WTC11 (cell line): ENCODE measurements around the gene UBAC2. TPM values are rescaled to one million over a fixed set of nuclear protein-coding genes. Genes with fewer than 3 reads are reported as not detected.

ENCODE experiments used
- ATAC-seq: fragments of 200-7000 bp; cut with Tn5 transposase; 2 replicates; pipeline ENCODE4 v1.10.0; 2021; ENCODE audit warnings: mild to moderate bottlenecking, moderate library complexity
- CTCF ChIA-PET: fragments of 300-600 bp; sonication (Branson Sonifier 250); formaldehyde crosslinking; loops from one replicate; lab custom pipeline; 2021; ENCODE audit warnings: antibody characterized with exemption; lab: Charles Lee
- POLR2A ChIA-PET: fragments of 350-600 bp; sonication (Branson Sonifier 250); formaldehyde crosslinking; loops from one replicate; lab custom pipeline; 2021; ENCODE audit warnings: antibody characterized with exemption; lab: Charles Lee
- DNase-seq: peaks from one replicate; pipeline ENCODE4 v3.0.0; 2021; ENCODE audit warnings: low spot score
- H3K27ac Mint-ChIP-seq: 2 replicates; pipeline ENCODE4 v1.8.0; 2021; ENCODE audit warnings: mixed read lengths
- H3K27me3 Mint-ChIP-seq: 2 replicates; pipeline ENCODE4 v1.8.0; 2021; ENCODE audit warnings: low read depth, mild to moderate bottlenecking, moderate library complexity, mixed read lengths
- H3K36me3 Mint-ChIP-seq: 2 replicates; pipeline ENCODE4 v1.8.0; 2021; ENCODE audit warnings: mixed read lengths
- H3K4me1 Mint-ChIP-seq: 2 replicates; pipeline ENCODE4 v1.8.0; 2022; ENCODE audit warnings: mixed read lengths
- H3K4me3 Mint-ChIP-seq: 2 replicates; pipeline ENCODE4 v1.8.0; 2021; ENCODE audit warnings: mild to moderate bottlenecking, moderate library complexity, mixed read lengths
- H3K9me3 Mint-ChIP-seq: 2 replicates; pipeline ENCODE4 v1.8.0; 2021; ENCODE audit warnings: mixed read lengths
- ATF2 ChIP-seq: sonication (generic); formaldehyde crosslinking; IDR thresholded peaks from 2 replicates; pipeline ENCODE4 v1.8.1; 2022; ENCODE audit warnings: low read depth, missing genetic modification reagents, borderline replicate concordance
- CREM ChIP-seq: sonication (generic); formaldehyde crosslinking; IDR thresholded peaks from 2 replicates; pipeline ENCODE4 v1.8.1; 2022; ENCODE audit warnings: mild to moderate bottlenecking, missing genetic modification reagents, moderate library complexity
- CTCF ChIP-seq: fragments of 200-600 bp; IDR thresholded peaks from 2 replicates; pipeline ENCODE4 v1.8.0; 2022; ENCODE audit warnings: antibody characterized with exemption
- FOXK1 ChIP-seq: sonication (generic); formaldehyde crosslinking; IDR thresholded peaks from 2 replicates; pipeline ENCODE4 v1.8.0; 2022; ENCODE audit warnings: mild to moderate bottlenecking, moderate library complexity, missing genetic modification reagents
- FOXP4 ChIP-seq: sonication (generic); formaldehyde crosslinking; IDR thresholded peaks from 2 replicates; pipeline ENCODE4 v1.8.0; 2022; ENCODE audit warnings: mild to moderate bottlenecking, missing genetic modification reagents
- HMGA2 ChIP-seq: fragments of 250-450 bp; sonication (Bioruptor Pico); IDR thresholded peaks from 2 replicates; pipeline ENCODE4 v1.4.0; 2021; ENCODE audit warnings: mild to moderate bottlenecking, moderate library complexity
- JAZF1 ChIP-seq: fragments of 250-450 bp; sonication (Bioruptor Pico); IDR thresholded peaks from 2 replicates; pipeline ENCODE4 v1.9.0; 2021; ENCODE audit warnings: moderate library complexity, mild to moderate bottlenecking, inconsistent platforms
- NFATC4 ChIP-seq: fragments of 250-450 bp; sonication (Bioruptor Pico); IDR thresholded peaks from 2 replicates; pipeline ENCODE4 v1.9.0; 2021; ENCODE audit warnings: mild to moderate bottlenecking
- NR2C2 ChIP-seq: sonication (generic); formaldehyde crosslinking; IDR thresholded peaks from 2 replicates; pipeline ENCODE4 v1.8.0; 2022; ENCODE audit warnings: mild to moderate bottlenecking, missing genetic modification reagents
- PRDM15 ChIP-seq: sonication (generic); formaldehyde crosslinking; IDR thresholded peaks from 2 replicates; pipeline ENCODE4 v1.8.0; 2022; ENCODE audit warnings: missing genetic modification reagents
- SMAD4 ChIP-seq: sonication (generic); formaldehyde crosslinking; IDR thresholded peaks from 2 replicates; pipeline ENCODE4 v1.8.0; 2022; ENCODE audit warnings: mild to moderate bottlenecking, missing genetic modification reagents
- ZMAT4 ChIP-seq: fragments of 250-450 bp; sonication (Bioruptor Pico); IDR thresholded peaks from 2 replicates; pipeline ENCODE4 v1.9.0; 2021; ENCODE audit warnings: mild to moderate bottlenecking
- ZNF121 ChIP-seq: sonication (generic); formaldehyde crosslinking; IDR thresholded peaks from 2 replicates; pipeline ENCODE4 v1.8.0; 2023; ENCODE audit warnings: missing genetic modification reagents
- ZNF317 ChIP-seq: sonication (generic); formaldehyde crosslinking; IDR thresholded peaks from 2 replicates; pipeline ENCODE4 v1.8.1; 2023; ENCODE audit warnings: low read depth, mild to moderate bottlenecking, moderate library complexity, missing genetic modification reagents, borderline replicate concordance
- ZNF416 ChIP-seq: fragments of 250-450 bp; sonication (Bioruptor Pico); IDR thresholded peaks from 2 replicates; pipeline ENCODE4 v1.9.0; 2021; ENCODE audit warnings: mild to moderate bottlenecking, inconsistent platforms
- ZNF423 ChIP-seq: fragments of 250-450 bp; sonication (Bioruptor Pico); IDR thresholded peaks from 2 replicates; pipeline ENCODE4 v2.1.2; 2022; ENCODE audit warnings: mild to moderate bottlenecking, moderate library complexity
- ZNF512 ChIP-seq: sonication (generic); formaldehyde crosslinking; IDR thresholded peaks from 2 replicates; pipeline ENCODE4 v1.8.1; 2022; ENCODE audit warnings: missing genetic modification reagents, borderline replicate concordance
- total RNA-seq: library from RNA; stranded (reverse); gene quantifications from 3 replicates; pipeline ENCODE4 v1.2.3, GENCODE V29; 2021

Gene UBAC2
- total RNA-seq, 1 experiment from 2014 or later = 64.7 TPM

- TF ChIP-seq ZMAT4 (CRISPR knock-in tag) = no peak
- no peak for TF ChIP-seq ZNF512 (CRISPR knock-in tag)
Observed at GRCh38 chr13:99373436-99373835, 172.8 kb downstream of the UBAC2 start (continued).

- no peaks in the 10 kb centered on the region for H3K27me3 Mint-ChIP-seq
- ChIA-PET CTCF (interaction anchor here (0.9 to 1.3 kb wide), 2 partner anchors 13 to 109 kb away, joined by 4 read pairs; no protein-coding TSS in a partner anchor), POLR2A (no interaction called here)
- TF ChIP-seq ZNF317 (CRISPR knock-in tag) = no peak
- no peak for TF ChIP-seq FOXP4 (CRISPR knock-in tag)
- peaks cover 13% of the 10 kb centered on the region for H3K4me1 Mint-ChIP-seq
- ATAC-seq (no peak), DNase-seq (no peak)
- H3K9me3 Mint-ChIP-seq = no peaks in the 10 kb centered on the region
- peak overlapping the region; percentile 19; the same call in 1 of the 2 replicates for H3K27ac Mint-ChIP-seq
- no peak overlapping the region for H3K4me3 Mint-ChIP-seq
- H3K36me3 Mint-ChIP-seq = peaks cover 13% of the 10 kb centered on the region; the same call in 1 of the 2 replicates
Observed at GRCh38 chr13:99374169-99374991, 173.7 kb downstream of the UBAC2 start.

- Mint-ChIP-seq H3K9me3 (no peaks in the 10 kb centered on the region), H3K27ac (peak overlapping the region; percentile 19; the same call in 1 of the 2 replicates), H3K36me3 (peaks cover 18% of the 10 kb centered on the region; the same call in 1 of the 2 replicates), H3K4me3 (no peak overlapping the region), H3K27me3 (no peaks in the 10 kb centered on the region), H3K4me1 (peaks cover 21% of the 10 kb centered on the region)
- DNase-seq = no peak
- ChIA-PET POLR2A (interaction anchor here (0.7 kb wide), 1 partner anchor 15 kb away, joined by 3 read pairs; no protein-coding TSS in a partner anchor), CTCF (interaction anchor here (0.6 to 1.4 kb wide), 3 partner anchors 12 to 237 kb away, joined by 3 read pairs; no protein-coding TSS in a partner anchor)
- no peak for ATAC-seq
- TF ChIP-seq ZNF121 (CRISPR knock-in tag) (no peak), JAZF1 (CRISPR knock-in tag) (no peak), NFATC4 (CRISPR knock-in tag) (no peak), ATF2 (CRISPR knock-in tag) (no peak), HMGA2 (CRISPR knock-in tag) (no peak), CREM (no peak), ZNF423 (CRISPR knock-in tag) (no peak), NR2C2 (no peak), CTCF (no peak), SMAD4 (CRISPR knock-in tag) (no peak), PRDM15 (CRISPR knock-in tag) (no peak), ZNF416 (CRISPR knock-in tag) (no peak), FOXK1 (CRISPR knock-in tag) (no peak), ZNF317 (CRISPR knock-in tag) (no peak)
Observed at GRCh38 chr13:99374994-99375737, 174.5 kb downstream of the UBAC2 start.
